SJCRH30 (cell line): ENCODE results near the gene PRSS53. TPM values are rescaled to one million over a fixed set of nuclear protein-coding genes. Genes with fewer than 3 reads are reported as not detected.
A peak's percentile ranks its signal among the peaks of the same experiment; 100 is the strongest.

ENCODE experiments used
- DNase-seq, 2 experiments: peaks; one replicate each; pipeline ENCODE4 v3.0.0-alpha.2; 2015 to 2020
- H3K27ac ChIP-seq: fragments of 250-450 bp; sonication (Bioruptor Pico); 2 replicates; pipeline ENCODE4 v1.5.1; 2020; ENCODE audit warnings: mild to moderate bottlenecking, moderate library complexity
- H3K27me3 ChIP-seq: fragments of 250-450 bp; sonication (Bioruptor Pico); 2 replicates; pipeline ENCODE4 v1.5.1; 2020; ENCODE audit warnings: mild to moderate bottlenecking, moderate library complexity
- H3K36me3 ChIP-seq: fragments of 250-450 bp; sonication (Bioruptor Pico); 2 replicates; pipeline ENCODE4 v1.5.1; 2020; ENCODE audit warnings: mild to moderate bottlenecking, moderate library complexity
- H3K4me1 ChIP-seq: fragments of 250-450 bp; sonication (Bioruptor Pico); 2 replicates; pipeline ENCODE4 v1.5.1; 2020; ENCODE audit warnings: mild to moderate bottlenecking, moderate library complexity
- H3K4me3 ChIP-seq: fragments of 250-450 bp; sonication (Bioruptor Pico); 2 replicates; pipeline ENCODE4 v1.5.1; 2020; ENCODE audit warnings: mild to moderate bottlenecking, moderate library complexity
- H3K9me3 ChIP-seq: fragments of 250-450 bp; sonication (Bioruptor Pico); replicated peaks from 2 replicates; pipeline ENCODE4 v1.5.1; 2020; ENCODE audit warnings: mild to moderate bottlenecking, moderate library complexity
- total RNA-seq: library from RNA; depleted of rRNA; stranded (reverse); fragments of >200 nt; shearing (Covaris generic); gene quantifications from 2 replicates; pipeline ENCODE4 v1.2.3, GENCODE V29; 2014

Gene PRSS53
- total RNA-seq, 1 experiment from 2014 or later = 4.3 TPM

- Histone ChIP-seq H3K36me3 (no peaks in the 10 kb centered on the region), H3K27ac (no peak overlapping the region), H3K4me3 (no peak overlapping the region), H3K9me3 (no peaks in the 10 kb centered on the region), H3K27me3 (no peaks in the 10 kb centered on the region), H3K4me1 (no peaks in the 10 kb centered on the region)
- no peak for DNase-seq
Observed at GRCh38 chr16:31129568-31130335, 41.0 kb upstream of the PRSS53 start.

- Histone ChIP-seq H3K27ac (no peak overlapping the region), H3K36me3 (no peaks in the 10 kb centered on the region), H3K4me1 (no peaks in the 10 kb centered on the region), H3K9me3 (no peaks in the 10 kb centered on the region), H3K27me3 (no peaks in the 10 kb centered on the region), H3K4me3 (no peak overlapping the region)
- DNase-seq = no peak
Observed at GRCh38 chr16:31128711-31129567, 40.2 kb upstream of the PRSS53 start.

GRCh38 chr16:31127182-31127581 is 38.4 kb upstream of the PRSS53 start:
- Histone ChIP-seq H3K36me3 (peaks cover 13% of the 10 kb centered on the region), H3K9me3 (no peaks in the 10 kb centered on the region), H3K27ac (no peak overlapping the region), H3K27me3 (no peaks in the 10 kb centered on the region), H3K4me1 (no peaks in the 10 kb centered on the region), H3K4me3 (no peak overlapping the region)
- no peak for DNase-seq

- Histone ChIP-seq H3K4me3 (no peak overlapping the region), H3K27me3 (no peaks in the 10 kb centered on the region), H3K4me1 (no peaks in the 10 kb centered on the region), H3K27ac (no peak overlapping the region), H3K9me3 (no peaks in the 10 kb centered on the region), H3K36me3 (peaks cover 23% of the 10 kb centered on the region)
- DNase-seq = no peak
Observed at GRCh38 chr16:31125844-31126243, 37.1 kb upstream of the PRSS53 start.

GRCh38 chr16:31120129-31120528 is 31.4 kb upstream of the PRSS53 start:
- H3K4me3 ChIP-seq = no peak overlapping the region
- peaks cover 34% of the 10 kb centered on the region for H3K36me3 ChIP-seq
- no peaks in the 10 kb centered on the region for H3K4me1 ChIP-seq
- no peak overlapping the region for H3K27ac ChIP-seq
- no peaks in the 10 kb centered on the region for H3K9me3 ChIP-seq
- no peaks in the 10 kb centered on the region for H3K27me3 ChIP-seq
- DNase-seq = no peak

GRCh38 chr16:31118223-31119155 is 29.7 kb upstream of the PRSS53 start:
- Histone ChIP-seq H3K27ac (no peak overlapping the region; the same call in 1 of the 2 replicates), H3K36me3 (peaks cover 31% of the 10 kb centered on the region), H3K9me3 (no peaks in the 10 kb centered on the region), H3K27me3 (no peaks in the 10 kb centered on the region), H3K4me1 (no peaks in the 10 kb centered on the region), H3K4me3 (peak overlapping the region; percentile 93)
- no peak for DNase-seq

DNA sequence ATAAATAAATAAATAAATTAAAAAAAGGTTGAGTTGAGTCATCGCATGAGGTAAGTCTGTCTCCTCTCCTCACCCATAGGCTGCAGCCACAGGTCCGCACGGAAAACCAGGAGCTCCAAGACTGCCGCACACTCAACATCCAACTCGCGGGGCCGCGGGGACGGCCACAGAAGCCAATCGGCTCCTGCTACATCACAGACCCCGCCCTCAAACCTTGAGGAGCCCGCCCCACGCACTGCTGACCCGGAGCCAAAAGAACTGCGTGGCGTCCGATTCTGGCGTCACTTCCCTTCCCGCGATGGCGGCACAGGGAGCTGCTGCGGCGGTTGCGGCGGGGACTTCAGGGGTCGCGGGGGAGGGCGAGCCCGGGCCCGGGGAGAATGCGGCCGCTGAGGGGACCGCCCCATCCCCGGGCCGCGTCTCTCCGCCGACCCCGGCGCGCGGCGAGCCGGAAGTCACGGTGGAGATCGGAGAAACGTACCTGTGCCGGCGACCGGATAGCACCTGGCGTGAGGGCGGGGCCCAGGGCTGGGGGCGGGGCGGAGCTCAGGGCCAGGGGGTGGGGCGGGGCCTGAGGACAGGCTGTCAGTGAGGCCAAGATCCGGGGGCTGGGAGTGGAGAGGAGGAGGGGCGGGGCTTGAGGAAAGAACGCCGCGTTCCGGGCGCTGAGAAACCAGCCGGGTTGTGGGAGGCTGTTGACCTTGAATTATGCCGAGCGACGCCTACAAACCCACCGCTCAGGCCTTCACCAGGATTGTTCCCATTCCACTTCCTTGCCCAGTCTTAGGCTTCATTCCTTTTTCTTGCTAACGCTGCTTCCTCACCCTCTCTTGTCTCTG is 28.9 kb upstream of the PRSS53 start, which contains the start of gene KAT8:
Gene KAT8 (plus strand): TSS at position 281 of the 839 bp plus-strand sequence. CDS start 18 bp downstream, at position 299.
- peak; percentile 98 for DNase-seq
- Histone ChIP-seq H3K9me3 (no peaks in the 10 kb centered on the region), H3K4me1 (no peaks in the 10 kb centered on the region), H3K27me3 (no peaks in the 10 kb centered on the region), H3K36me3 (peaks cover 29% of the 10 kb centered on the region), H3K4me3 (peak within 1 kb of the TSS; percentile 93), H3K27ac (peak within 1 kb of the TSS; percentile 74)

GRCh38 chr16:31114468-31114867 is 25.7 kb upstream of the PRSS53 start:
- no peak for DNase-seq
- H3K9me3 ChIP-seq = no peaks in the 10 kb centered on the region
- H3K27ac ChIP-seq = no peak overlapping the region
- H3K4me3 ChIP-seq = no peak overlapping the region
- peaks cover 28% of the 10 kb centered on the region for H3K36me3 ChIP-seq
- H3K27me3 ChIP-seq = no peaks in the 10 kb centered on the region
- peaks cover 10% of the 10 kb centered on the region for H3K4me1 ChIP-seq

- DNase-seq = no peak
- Histone ChIP-seq H3K27ac (no peak overlapping the region), H3K4me3 (no peak overlapping the region), H3K9me3 (no peaks in the 10 kb centered on the region), H3K36me3 (peaks cover 28% of the 10 kb centered on the region), H3K27me3 (no peaks in the 10 kb centered on the region), H3K4me1 (peaks cover 14% of the 10 kb centered on the region)
Observed at GRCh38 chr16:31113121-31114120, 24.7 kb upstream of the PRSS53 start.

GRCh38 chr16:31112711-31113110 is 24.0 kb upstream of the PRSS53 start:
- DNase-seq = no peak
- Histone ChIP-seq H3K36me3 (peaks cover 28% of the 10 kb centered on the region), H3K27ac (no peak overlapping the region), H3K4me3 (no peak overlapping the region), H3K27me3 (no peaks in the 10 kb centered on the region), H3K9me3 (no peaks in the 10 kb centered on the region), H3K4me1 (peaks cover 17% of the 10 kb centered on the region)

GRCh38 chr16:31111881-31112466 is 23.2 kb upstream of the PRSS53 start:
- no peak for DNase-seq
- no peaks in the 10 kb centered on the region for H3K9me3 ChIP-seq
- no peak overlapping the region for H3K4me3 ChIP-seq
- no peaks in the 10 kb centered on the region for H3K27me3 ChIP-seq
- H3K4me1 ChIP-seq = peaks cover 22% of the 10 kb centered on the region
- no peak overlapping the region for H3K27ac ChIP-seq
- peaks cover 28% of the 10 kb centered on the region for H3K36me3 ChIP-seq

DNA sequence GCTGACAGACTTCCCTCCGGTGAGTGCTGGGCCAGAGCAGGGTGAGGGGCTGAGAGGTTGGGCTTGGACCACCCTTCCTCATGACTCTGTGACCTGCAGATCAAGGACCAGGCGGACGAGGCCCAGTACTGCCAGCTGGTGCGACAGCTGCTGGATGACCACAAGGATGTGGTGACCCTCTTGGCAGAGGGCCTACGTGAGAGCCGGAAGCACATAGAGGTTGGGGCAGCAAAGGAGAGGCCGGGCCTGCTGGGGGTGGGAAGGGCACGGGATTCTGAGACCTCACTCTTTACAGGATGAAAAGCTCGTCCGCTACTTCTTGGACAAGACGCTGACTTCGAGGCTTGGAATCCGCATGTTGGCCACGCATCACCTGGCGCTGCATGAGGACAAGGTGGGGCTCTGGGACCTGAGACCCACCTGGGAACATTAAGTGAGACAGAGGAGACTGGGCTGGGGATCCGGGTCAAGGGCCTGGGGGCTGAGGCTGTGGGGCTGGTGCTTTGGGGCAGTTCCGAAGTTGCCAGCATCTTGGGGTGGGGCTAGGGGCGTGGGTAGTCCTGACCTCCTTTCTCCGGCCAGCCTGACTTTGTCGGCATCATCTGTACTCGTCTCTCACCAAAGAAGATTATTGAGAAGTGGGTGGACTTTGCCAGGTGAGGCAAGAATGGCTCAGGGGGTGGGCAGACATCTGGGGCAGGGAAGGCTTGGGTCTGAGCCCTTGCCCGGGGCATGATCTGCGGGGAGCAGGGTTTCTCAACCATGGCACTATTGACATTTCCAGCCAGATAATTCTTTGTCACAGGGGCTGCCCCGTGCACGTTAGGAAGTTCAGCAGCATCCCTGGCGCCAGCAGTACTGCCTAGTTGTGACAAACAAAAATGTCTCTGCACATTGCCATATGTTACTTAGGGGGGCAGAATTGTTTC is 21.6 kb upstream of the PRSS53 start:
- Histone ChIP-seq H3K36me3 (peaks cover 28% of the 10 kb centered on the region), H3K4me1 (peaks cover 22% of the 10 kb centered on the region), H3K27me3 (no peaks in the 10 kb centered on the region), H3K4me3 (no peak overlapping the region), H3K9me3 (no peaks in the 10 kb centered on the region), H3K27ac (peak overlapping the region; percentile 28)
- DNase-seq = peak; percentile 74 to 77
